SH-SY5Y (cell line): ENCODE results near the gene CHRNB2.

ENCODE experiments used
- GATA2 ChIP-seq: IDR thresholded peaks from 2 replicates; pipeline ENCODE4 v1.6.1; 2011; ENCODE audit warnings: mild to moderate bottlenecking, low read depth, low read length
- GATA3 ChIP-seq: IDR thresholded peaks from 2 replicates; pipeline ENCODE4 v1.6.1; 2011; ENCODE audit warnings: low read depth, mild to moderate bottlenecking, low read length, moderate library complexity

GRCh38 chr1:154607609-154608396 is 40.2 kb downstream of the CHRNB2 start, which contains the start of gene ADAR:
- TF ChIP-seq GATA3 (no peak), GATA2 (no peak)
